CD4-positive, alpha-beta memory T cell (primary cell): ENCODE results near the gene LTBP4. TPM values are rescaled to one million over a fixed set of nuclear protein-coding genes. Genes with fewer than 3 reads are reported as not detected.

Experiments
- CTCF ChIA-PET: fragments of 350-600 bp; sonication (Branson Sonifier 250); formaldehyde crosslinking; loops from one replicate; lab custom pipeline; 2021; ENCODE audit warnings: inconsistent platforms; ENCODE audit not compliant: partially characterized antibody; lab: Charles Lee
- POLR2A ChIA-PET: fragments of 350-600 bp; sonication (Branson Sonifier 250); formaldehyde crosslinking; loops from one replicate; lab custom pipeline; 2021; ENCODE audit not compliant: partially characterized antibody; lab: Charles Lee
- DNase-seq, 5 donors: peaks; one replicate each; pipeline versions ENCODE4 v3.0.0 to v3.0.0-alpha.2; 2020 to 2022; ENCODE audit warnings: mixed read lengths in 1 of 5
- H3K27ac ChIP-seq: one replicate; pipeline ENCODE4 v1.7.0; 2013; ENCODE audit warnings: low read depth, low read length
- H3K27me3 ChIP-seq: 2 replicates; pipeline ENCODE4 v1.7.0; 2013; ENCODE audit warnings: mild to moderate bottlenecking, low read length, moderate library complexity; ENCODE audit not compliant: insufficient read depth
- H3K36me3 ChIP-seq: 2 replicates; pipeline ENCODE4 v1.7.0; 2013; ENCODE audit warnings: mild to moderate bottlenecking, low read length, moderate library complexity; ENCODE audit not compliant: insufficient read depth
- H3K4me1 ChIP-seq: 2 replicates; pipeline ENCODE4 v1.7.0; 2013; ENCODE audit warnings: mild to moderate bottlenecking, low read length, moderate library complexity; ENCODE audit not compliant: insufficient read depth
- H3K4me3 ChIP-seq, 2 donors: one replicate each; pipeline ENCODE4 v1.7.0; 2013; ENCODE audit warnings: low read length in 2 of 2, mild to moderate bottlenecking in 1 of 2
- H3K9me3 ChIP-seq, 2 donors: one replicate each; pipeline ENCODE4 v1.7.0; 2013; ENCODE audit warnings: low read length in 2 of 2, control low read depth in 1 of 2; ENCODE audit not compliant: control insufficient read depth in 1 of 2
- H3K27ac Mint-ChIP-seq, 7 donors: one replicate each; pipeline ENCODE4 v1.8.0; 2020 to 2021; ENCODE audit warnings: mixed read lengths in 7 of 7, mild to moderate bottlenecking in 6 of 7, inconsistent platforms in 3 of 7, moderate library complexity in 3 of 7
- H3K27me3 Mint-ChIP-seq, 2 donors: one replicate each; pipeline ENCODE4 v1.8.0; 2020 to 2021; ENCODE audit warnings: mixed read lengths in 2 of 2
- H3K36me3 Mint-ChIP-seq, 2 donors: one replicate each; pipeline ENCODE4 v1.8.0; 2020 to 2021; ENCODE audit warnings: mixed read lengths in 2 of 2, inconsistent platforms in 1 of 2, mild to moderate bottlenecking in 1 of 2
- H3K4me1 Mint-ChIP-seq, 4 donors: one replicate each; pipeline ENCODE4 v1.8.0; 2020 to 2021; ENCODE audit warnings: mixed read lengths in 4 of 4, mild to moderate bottlenecking in 1 of 4
- H3K4me3 Mint-ChIP-seq, 8 donors: one replicate each; pipeline ENCODE4 v1.8.0; 2020 to 2021; ENCODE audit warnings: mixed read lengths in 8 of 8, mild to moderate bottlenecking in 7 of 8, moderate library complexity in 6 of 8, inconsistent platforms in 3 of 8
- H3K9me3 Mint-ChIP-seq, 8 donors: one replicate each; pipeline ENCODE4 v1.8.0; 2020 to 2021; ENCODE audit warnings: mixed read lengths in 8 of 8, mild to moderate bottlenecking in 5 of 8, inconsistent platforms in 3 of 8, moderate library complexity in 1 of 8
- intact Hi-C: fragments of 100-400 bp; cut with micrococcal nuclease; formaldehyde crosslinking; loops from one replicate; pipeline ENCODE4 v1.15.1; 2023
- polyA plus RNA-seq, 2 donors: library from polyadenylated mRNA; unstranded; fragments of 300-500 nt; fragmentation: Illumina TruSeq; gene quantifications; one replicate each; pipeline ENCODE4 v1.2.3, GENCODE V29; 2021
- total RNA-seq, 2 experiments: library from RNA; stranded (reverse); gene quantifications; one replicate each; pipeline ENCODE4 v1.2.3, GENCODE V29; 2021

Gene LTBP4
- total and polyA plus RNA-seq, 4 experiments from 2014 or later, result 26.0 to 158 (median 103) TPM

DNA sequence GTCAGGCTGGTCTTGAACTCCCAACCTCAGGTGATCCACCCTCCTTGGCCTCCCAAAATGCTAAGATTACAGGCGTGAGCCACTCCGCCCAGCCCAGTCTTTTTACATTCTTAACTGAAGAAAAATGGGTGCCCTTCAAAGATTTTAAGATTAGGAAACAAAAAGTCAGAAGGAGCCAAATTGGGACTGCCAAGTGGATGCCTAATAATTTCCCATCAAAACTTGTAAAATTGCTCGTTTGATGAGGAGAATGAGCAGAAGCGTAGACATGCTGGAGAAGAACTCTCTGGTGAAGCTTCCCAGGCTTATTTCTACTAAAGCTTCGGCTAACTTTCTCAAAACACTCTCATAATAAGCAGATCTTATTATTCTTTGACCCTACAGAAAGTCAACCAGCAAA is 57.9 kb downstream of the LTBP4 start:
- no peaks in the 10 kb centered on the region for H3K9me3 ChIP-seq

DNA sequence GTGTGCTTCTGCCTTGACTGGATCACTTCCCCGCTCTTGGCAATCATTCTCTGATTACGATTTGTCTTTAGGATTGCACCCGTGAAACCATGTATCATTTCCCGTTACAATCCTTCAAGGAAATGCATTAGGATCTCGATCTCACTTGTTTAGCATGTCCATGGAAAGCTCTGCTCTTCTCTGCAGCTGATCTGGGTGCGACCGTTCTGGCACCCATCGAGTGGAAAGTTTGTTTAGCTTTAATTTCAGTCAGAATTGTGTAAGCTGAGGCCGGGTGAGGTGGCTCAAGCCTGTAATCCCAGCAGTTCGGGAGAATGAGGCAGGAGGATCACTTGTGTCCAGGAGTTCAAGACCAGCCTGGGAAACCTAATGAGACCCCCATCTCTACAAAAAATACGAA is 58.4 kb downstream of the LTBP4 start:
- peaks cover 12% of the 10 kb centered on the region for H3K4me1 ChIP-seq
- H3K9me3 Mint-ChIP-seq, result no peaks in the 10 kb centered on the region
- peak overlapping the region in 1 of 7 donors; percentile 25 for H3K27ac Mint-ChIP-seq
- no peak overlapping the region for H3K4me3 Mint-ChIP-seq
- H3K4me1 Mint-ChIP-seq, result peaks cover 4 to 14% (median 6%) of the 10 kb centered on the region in 4 donors
- no peak overlapping the region for H3K27ac ChIP-seq
- no peak for DNase-seq
- no peaks in the 10 kb centered on the region for H3K36me3 Mint-ChIP-seq
- no peak overlapping the region for H3K4me3 ChIP-seq
- POLR2A ChIA-PET, result no interaction called here
- no peaks in the 10 kb centered on the region for H3K9me3 ChIP-seq
- no peaks in the 10 kb centered on the region for H3K36me3 ChIP-seq
- no peaks in the 10 kb centered on the region for H3K27me3 ChIP-seq
- CTCF ChIA-PET, result interaction anchor here (4.7 to 6.9 kb wide), 2 partner anchors 147 to 160 kb away, joined by 38 to 89 read pairs; no protein-coding TSS in a partner anchor
- intact Hi-C loops, result no loop called here
- no peaks in the 10 kb centered on the region for H3K27me3 Mint-ChIP-seq

More for the DNA sequence above, 57.9 kb downstream of the LTBP4 start:
- H3K36me3 Mint-ChIP-seq, result no peaks in the 10 kb centered on the region
- H3K27me3 Mint-ChIP-seq, result no peaks in the 10 kb centered on the region
- no peak overlapping the region for H3K27ac Mint-ChIP-seq
- no peak overlapping the region for H3K27ac ChIP-seq
- POLR2A ChIA-PET, result no interaction called here
- no peak overlapping the region for H3K4me3 ChIP-seq
- H3K4me1 ChIP-seq, result peaks cover 12% of the 10 kb centered on the region
- intact Hi-C loops, result no loop called here
- DNase-seq, result no peak
- no peaks in the 10 kb centered on the region for H3K27me3 ChIP-seq
- H3K36me3 ChIP-seq, result no peaks in the 10 kb centered on the region
- H3K4me1 Mint-ChIP-seq, result peaks cover 4 to 14% (median 6%) of the 10 kb centered on the region in 4 donors
- CTCF ChIA-PET, result interaction anchor here (2.0 to 4.7 kb wide), 2 partner anchors 147 to 486 kb away, joined by 8 to 38 read pairs; no protein-coding TSS in a partner anchor
- no peaks in the 10 kb centered on the region for H3K9me3 Mint-ChIP-seq
- H3K4me3 Mint-ChIP-seq, result no peak overlapping the region

DNA sequence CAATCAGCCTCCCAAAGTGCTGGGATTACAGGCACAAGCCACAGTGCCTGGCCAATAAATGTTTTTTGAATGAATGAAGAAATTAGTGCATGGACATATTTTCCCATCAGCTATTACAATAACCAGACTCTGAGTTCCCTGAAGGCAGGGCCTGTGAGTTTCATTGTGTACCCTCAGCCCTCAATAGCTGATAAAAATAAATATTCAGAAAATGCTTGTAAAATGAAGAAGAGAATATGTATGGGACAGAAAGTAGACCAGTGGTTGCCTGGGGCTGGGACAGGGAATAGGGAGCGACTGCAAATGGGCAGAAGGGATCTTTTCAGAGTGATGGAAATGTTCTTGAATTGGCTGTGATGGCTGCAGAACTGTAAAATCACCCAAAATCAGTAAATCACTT is 60.4 kb downstream of the LTBP4 start:
- H3K9me3 ChIP-seq, result no peaks in the 10 kb centered on the region
- intact Hi-C loops, result loop anchor here (1.0 to 5.0 kb wide), 5 partner anchors 145 to 647 kb away; partner anchors contain the start of gene HNRNPUL1
- H3K4me1 Mint-ChIP-seq, result peaks cover 4 to 14% (median 6%) of the 10 kb centered on the region in 4 donors
- H3K9me3 Mint-ChIP-seq, result no peaks in the 10 kb centered on the region
- no peaks in the 10 kb centered on the region for H3K36me3 Mint-ChIP-seq
- H3K4me3 Mint-ChIP-seq, result peak overlapping the region in 2 of 8 donors; percentile 6 to 36
- no peaks in the 10 kb centered on the region for H3K27me3 ChIP-seq
- H3K36me3 ChIP-seq, result no peaks in the 10 kb centered on the region
- H3K27ac ChIP-seq, result no peak overlapping the region
- H3K4me3 ChIP-seq, result no peak overlapping the region
- peaks cover 13% of the 10 kb centered on the region for H3K4me1 ChIP-seq
- POLR2A ChIA-PET, result interaction anchor here (0.6 to 2.9 kb wide), 5 partner anchors 18 to 483 kb away, joined by 3 to 34 read pairs (median 4); no protein-coding TSS in a partner anchor
- H3K27me3 Mint-ChIP-seq, result no peaks in the 10 kb centered on the region
- CTCF ChIA-PET, result interaction anchor here (0.9 to 6.9 kb wide), 11 partner anchors 26 to 647 kb away, joined by 3 to 89 read pairs (median 4); no protein-coding TSS in a partner anchor
- peak overlapping the region in 3 of 7 donors; percentile 13 to 70 (median 47) for H3K27ac Mint-ChIP-seq
- no peak for DNase-seq

DNA sequence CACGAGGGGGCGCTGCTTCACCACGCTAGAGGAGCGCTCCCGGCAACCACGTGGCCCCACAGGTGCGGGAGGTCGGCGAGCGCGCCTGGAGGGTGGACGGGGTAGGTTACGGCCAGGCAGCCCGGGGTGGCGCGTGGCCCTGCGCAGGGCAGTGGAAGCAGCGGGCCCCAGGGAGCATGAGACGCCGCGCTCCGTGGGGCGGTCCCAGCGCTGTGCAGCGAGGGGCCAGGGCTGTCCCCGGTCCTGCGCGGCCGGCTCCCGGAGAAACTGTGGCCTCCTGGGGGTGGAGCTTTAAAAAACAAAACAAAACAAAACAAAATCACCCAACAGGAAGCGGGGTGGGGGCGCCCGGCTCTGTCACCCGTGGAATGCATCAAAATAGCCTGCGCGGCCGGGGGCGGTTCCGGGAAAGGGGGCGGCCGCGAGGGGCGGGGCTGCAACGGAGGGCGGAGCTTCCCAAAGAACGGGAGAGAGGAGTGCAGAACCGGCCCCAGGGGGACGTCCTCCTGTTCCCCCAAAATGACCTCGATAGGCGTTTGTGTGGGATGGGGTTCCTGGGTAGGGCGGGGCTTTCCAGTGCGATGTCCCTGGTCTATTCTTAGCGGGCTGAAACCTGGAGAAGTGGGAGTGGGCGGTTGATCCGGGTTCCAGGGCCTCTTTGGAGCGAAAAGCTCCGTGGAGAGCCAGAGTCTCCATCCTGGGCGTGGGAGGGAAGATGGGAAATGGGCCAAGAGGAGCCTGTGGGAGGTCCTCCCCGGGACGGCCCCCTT is 61.9 kb downstream of the LTBP4 start:
- Mint-ChIP-seq H3K27ac (peak overlapping the region; percentile 74 to 95 (median 90)), H3K4me1 (peaks cover 4 to 14% (median 6%) of the 10 kb centered on the region in 4 donors), H3K27me3 (no peaks in the 10 kb centered on the region), H3K36me3 (peaks cover 0 to 2% of the 10 kb centered on the region in 2 donors), H3K4me3 (peak overlapping the region; percentile 82 to 90 (median 86)), H3K9me3 (no peaks in the 10 kb centered on the region)
- ChIA-PET CTCF (interaction anchor here (0.7 to 6.9 kb wide), 20 partner anchors 11 to 485 kb away, joined by 3 to 89 read pairs (median 6); partner anchors contain the start of genes ACTMAP, COQ8B, EGLN2 and ITPKC), POLR2A (interaction anchor here (0.6 to 3.0 kb wide), 36 partner anchors 21 to 776 kb away, joined by 3 to 34 read pairs (median 4); partner anchors contain the start of genes ACTMAP, COQ8B, DMAC2 and EGLN2)
- Histone ChIP-seq H3K4me1 (peaks cover 16% of the 10 kb centered on the region), H3K27me3 (no peaks in the 10 kb centered on the region), H3K9me3 (no peaks in the 10 kb centered on the region), H3K4me3 (peak overlapping the region; percentile 52 to 75), H3K36me3 (no peaks in the 10 kb centered on the region), H3K27ac (peak overlapping the region; percentile 49)
- DNase-seq, result peak; percentile 87 to 94 (median 91)
- intact Hi-C loops, result loop anchor here (1.0 to 5.0 kb wide), 9 partner anchors 53 to 646 kb away; partner anchors contain the start of genes COQ8B, HNRNPUL1, RAB4B and SNRPA

DNA sequence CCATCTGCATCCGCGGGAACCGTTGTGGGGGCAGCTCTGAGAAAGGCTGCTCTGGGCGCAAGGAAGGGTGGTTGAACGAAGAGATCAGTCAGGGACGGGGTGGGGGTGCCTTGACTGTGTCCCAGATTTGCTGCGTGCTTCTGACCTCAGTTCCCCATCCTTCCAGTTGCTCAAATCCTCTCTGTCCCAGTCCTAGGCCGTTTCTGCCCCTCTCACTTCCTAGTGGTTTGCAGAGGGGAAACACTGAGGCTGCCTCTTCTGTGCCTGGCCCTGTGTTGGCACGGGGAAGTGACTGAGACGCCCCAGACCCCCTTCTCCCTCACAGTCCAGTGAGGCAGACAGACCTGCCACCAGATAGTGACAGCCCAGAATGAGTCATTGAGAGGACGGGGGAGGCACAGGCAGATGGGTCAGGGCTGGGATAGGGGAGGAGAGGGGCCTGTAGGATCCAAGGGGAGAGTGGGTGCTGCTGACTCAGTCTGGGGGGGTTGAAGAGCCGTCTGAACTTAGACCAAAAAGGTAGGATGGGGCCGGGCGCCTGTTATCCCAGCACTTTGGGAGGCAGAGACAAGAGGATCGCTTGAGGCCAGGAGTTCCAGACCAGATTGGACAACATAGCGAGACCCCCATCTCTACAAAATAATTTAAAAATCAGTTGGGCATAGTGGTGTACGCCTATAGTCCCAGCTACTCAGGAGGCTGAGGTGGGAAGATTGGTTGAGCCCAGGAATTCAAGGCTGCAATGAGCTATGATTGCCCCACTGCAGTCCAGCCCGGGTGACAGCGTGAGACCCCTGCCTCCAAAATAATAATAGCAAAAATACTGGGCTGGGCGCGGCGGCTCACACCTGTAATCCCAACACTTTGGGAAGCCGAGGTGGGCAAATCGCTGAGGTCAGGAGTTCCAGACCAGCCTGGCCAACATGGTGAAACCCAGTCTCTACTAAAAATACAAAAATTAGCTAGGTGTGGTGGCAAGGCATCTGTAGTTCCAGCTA is 62.8 kb downstream of the LTBP4 start:
- Mint-ChIP-seq H3K4me1 (peaks cover 4 to 14% (median 6%) of the 10 kb centered on the region in 4 donors), H3K9me3 (peaks cover 0 to under 1% (median 0%) of the 10 kb centered on the region in 8 donors), H3K27ac (peak overlapping the region; percentile 74 to 95 (median 90)), H3K4me3 (peak overlapping the region; percentile 81 to 90 (median 86)), H3K36me3 (peaks cover 3 to 11% of the 10 kb centered on the region in 2 donors), H3K27me3 (no peaks in the 10 kb centered on the region)
- ChIA-PET CTCF (interaction anchor here (0.7 to 6.9 kb wide), 21 partner anchors 10 to 484 kb away, joined by 3 to 89 read pairs (median 6); partner anchors contain the start of genes ACTMAP, COQ8B, EGLN2 and ITPKC), POLR2A (interaction anchor here (0.6 to 3.0 kb wide), 32 partner anchors 20 to 775 kb away, joined by 3 to 34 read pairs (median 4); partner anchors contain the start of genes ACTMAP, COQ8B, DMAC2 and EGLN2)
- Histone ChIP-seq H3K27me3 (no peaks in the 10 kb centered on the region), H3K9me3 (no peaks in the 10 kb centered on the region), H3K27ac (peak overlapping the region; percentile 49), H3K4me3 (peak overlapping the region; percentile 52 to 75), H3K36me3 (no peaks in the 10 kb centered on the region), H3K4me1 (peaks cover 16% of the 10 kb centered on the region)
- peak in 2 of 5 donors; percentile 3 to 48 for DNase-seq
- intact Hi-C loops, result loop anchor here (1.0 to 5.0 kb wide), 7 partner anchors 52 to 645 kb away; partner anchors contain the start of genes COQ8B, HNRNPUL1, RAB4B and SNRPA

DNA sequence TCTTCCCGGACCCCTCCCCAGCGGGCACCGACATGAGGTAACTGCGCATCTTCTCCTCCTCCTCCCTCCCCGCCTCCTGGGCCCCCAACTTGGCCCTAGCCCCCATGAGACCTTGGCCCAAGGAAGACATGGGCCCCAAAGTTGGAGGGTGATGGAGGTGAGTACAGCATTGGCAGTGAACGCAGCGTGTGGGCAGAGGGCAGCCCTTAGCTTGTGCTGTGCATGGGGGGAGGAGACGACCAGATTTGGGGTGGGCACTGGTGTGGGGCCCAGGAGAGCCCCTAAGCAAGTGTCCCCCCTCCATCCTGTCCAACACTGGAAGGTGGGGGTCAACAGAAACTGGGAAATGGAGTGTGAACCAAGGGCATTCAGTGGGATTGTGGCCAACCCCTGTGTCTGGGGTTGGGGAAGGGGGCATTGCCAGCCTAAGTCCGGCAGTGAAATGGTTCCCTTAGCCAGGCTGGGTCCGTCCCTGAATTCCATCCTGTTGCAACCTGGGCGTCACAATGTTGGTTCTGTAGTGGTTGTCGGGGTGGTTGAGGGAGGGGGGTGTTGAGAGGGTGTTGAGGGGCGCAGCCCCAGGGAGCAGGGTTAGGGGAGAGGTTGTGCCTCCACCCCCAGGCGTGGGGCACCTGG is 65.8 kb downstream of the LTBP4 start:
- Mint-ChIP-seq H3K27ac (peak overlapping the region in 4 of 7 donors; percentile 24 to 73 (median 54)), H3K27me3 (no peaks in the 10 kb centered on the region), H3K4me1 (peaks cover 4 to 14% (median 6%) of the 10 kb centered on the region in 4 donors), H3K9me3 (peaks cover 0 to 5% (median 0%) of the 10 kb centered on the region in 8 donors), H3K36me3 (peaks cover 23 to 30% of the 10 kb centered on the region in 2 donors), H3K4me3 (no peak overlapping the region)
- Histone ChIP-seq H3K4me3 (no peak overlapping the region), H3K27me3 (no peaks in the 10 kb centered on the region), H3K27ac (no peak overlapping the region), H3K36me3 (peaks cover 3% of the 10 kb centered on the region), H3K4me1 (peaks cover 16% of the 10 kb centered on the region), H3K9me3 (no peaks in the 10 kb centered on the region)
- ChIA-PET POLR2A (no interaction called here), CTCF (no interaction called here)
- DNase-seq, result no peak
- intact Hi-C loops, result no loop called here
